Naive thymus-derived CD8-positive, alpha-beta T cell (primary cell): ENCODE data around the gene ASIC3. TPM values are rescaled to one million over a fixed set of nuclear protein-coding genes. Genes with fewer than 3 reads are reported as not detected.

Experiments used
- ATAC-seq, 2 donors: fragments of 150-1000 bp; cut with Tn5 transposase in 1 of 2; sonication (Bioruptor Pico), chemical (Tn5 transposase) in 1 of 2; 1 replicate in 1 of 2; 2 replicates in 1 of 2; pipeline ENCODE4 v1.10.0; 2021; ENCODE audit warnings: mild to moderate bottlenecking in 2 of 2, moderate library complexity in 2 of 2
- POLR2A ChIA-PET: fragments of 350-600 bp; sonication (Branson Sonifier 250); formaldehyde crosslinking; loops from one replicate; lab custom pipeline; 2021; ENCODE audit warnings: antibody characterized with exemption; lab: Charles Lee
- DNase-seq, 10 donors: peaks; one replicate each; pipeline versions ENCODE4 v3.0.0 to v3.0.0-alpha.2; 2020 to 2022
- H3K27ac Mint-ChIP-seq, 10 donors: one replicate each; pipeline ENCODE4 v1.8.0; 2020 to 2022; ENCODE audit warnings: mild to moderate bottlenecking in 10 of 10, mixed read lengths in 10 of 10, moderate library complexity in 4 of 10, inconsistent platforms in 1 of 10
- H3K27me3 Mint-ChIP-seq, 5 donors: one replicate each; pipeline ENCODE4 v1.8.0; 2021 to 2022; ENCODE audit warnings: mixed read lengths in 5 of 5
- H3K36me3 Mint-ChIP-seq, 3 donors: one replicate each; pipeline ENCODE4 v1.8.0; 2020 to 2022; ENCODE audit warnings: mixed read lengths in 3 of 3, mild to moderate bottlenecking in 2 of 3, inconsistent platforms in 1 of 3
- H3K4me1 Mint-ChIP-seq, 4 donors: one replicate each; pipeline ENCODE4 v1.8.0; 2021 to 2022; ENCODE audit warnings: mixed read lengths in 4 of 4
- H3K4me3 Mint-ChIP-seq, 10 donors: one replicate each; pipeline ENCODE4 v1.8.0; 2020 to 2022; ENCODE audit warnings: mild to moderate bottlenecking in 10 of 10, mixed read lengths in 10 of 10, moderate library complexity in 6 of 10, inconsistent platforms in 1 of 10
- H3K9me3 Mint-ChIP-seq, 9 donors: one replicate each; pipeline ENCODE4 v1.8.0; 2020 to 2022; ENCODE audit warnings: mixed read lengths in 9 of 9, mild to moderate bottlenecking in 3 of 9, inconsistent platforms in 1 of 9, moderate library complexity in 1 of 9
- polyA plus RNA-seq, 3 donors: library from polyadenylated mRNA; unstranded; fragments of 300-500 nt; fragmentation: Illumina TruSeq; gene quantifications; one replicate each; pipeline ENCODE4 v1.2.3, GENCODE V29; 2021
- total RNA-seq, 8 experiments: library from RNA in 2 of 8; stranded (reverse) in 2 of 8; gene quantifications; one replicate each; pipeline ENCODE4 v1.2.3 and lab custom pipeline; 2021 to 2026

ASIC3 gene
- total and polyA plus RNA-seq, 5 experiments from 2014 or later, result 13.5 TPM; not detected in 3

DNA sequence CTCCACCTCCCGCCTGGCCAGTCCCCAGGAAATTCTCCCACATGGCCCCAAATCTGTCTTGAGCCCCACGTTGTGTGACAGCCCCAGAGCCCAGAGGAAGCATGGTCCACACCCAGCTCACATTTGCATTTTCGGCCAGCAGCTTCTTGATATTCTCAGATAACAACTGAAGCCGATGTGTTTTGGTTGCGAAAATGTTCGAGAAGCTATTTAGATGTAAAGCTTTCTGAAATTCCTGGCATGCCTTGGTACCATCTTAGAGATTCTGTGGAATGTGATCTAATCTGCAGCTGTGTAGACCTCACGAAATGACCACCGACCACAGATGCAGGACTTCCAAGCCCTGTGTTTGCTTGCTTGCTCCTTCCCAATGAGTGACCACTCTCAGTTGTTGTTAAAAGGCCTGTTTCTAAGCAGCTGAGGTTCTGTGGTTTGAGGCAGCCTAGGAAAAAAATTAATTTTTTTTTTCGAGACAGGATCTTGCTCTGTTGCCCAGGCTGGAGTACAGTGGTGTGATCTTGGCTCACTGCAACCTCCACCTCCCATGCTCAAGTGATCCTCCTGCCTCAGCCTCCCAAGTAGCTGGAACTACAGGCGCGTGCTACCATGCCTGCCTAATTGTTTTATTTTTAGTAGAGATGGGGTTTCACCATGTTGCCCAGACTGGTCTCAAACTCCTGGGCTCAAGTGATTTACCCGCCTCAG, 19.9 kb downstream of the ASIC3 start:
- no peak overlapping the region for H3K4me3 Mint-ChIP-seq
- H3K36me3 Mint-ChIP-seq, result peaks cover 0 to 59% (median 9%) of the 10 kb centered on the region in 3 donors
- H3K4me1 Mint-ChIP-seq, result peaks cover 0 to 2% (median 0%) of the 10 kb centered on the region in 4 donors
- ATAC-seq (no peak), DNase-seq (no peak)
- H3K27me3 Mint-ChIP-seq, result no peaks in the 10 kb centered on the region
- H3K27ac Mint-ChIP-seq, result no peak overlapping the region
- no peaks in the 10 kb centered on the region for H3K9me3 Mint-ChIP-seq
- POLR2A ChIA-PET, result interaction anchor here (1.4 kb wide), 1 partner anchor 21 kb away, joined by 3 read pairs; no protein-coding TSS in a partner anchor

DNA sequence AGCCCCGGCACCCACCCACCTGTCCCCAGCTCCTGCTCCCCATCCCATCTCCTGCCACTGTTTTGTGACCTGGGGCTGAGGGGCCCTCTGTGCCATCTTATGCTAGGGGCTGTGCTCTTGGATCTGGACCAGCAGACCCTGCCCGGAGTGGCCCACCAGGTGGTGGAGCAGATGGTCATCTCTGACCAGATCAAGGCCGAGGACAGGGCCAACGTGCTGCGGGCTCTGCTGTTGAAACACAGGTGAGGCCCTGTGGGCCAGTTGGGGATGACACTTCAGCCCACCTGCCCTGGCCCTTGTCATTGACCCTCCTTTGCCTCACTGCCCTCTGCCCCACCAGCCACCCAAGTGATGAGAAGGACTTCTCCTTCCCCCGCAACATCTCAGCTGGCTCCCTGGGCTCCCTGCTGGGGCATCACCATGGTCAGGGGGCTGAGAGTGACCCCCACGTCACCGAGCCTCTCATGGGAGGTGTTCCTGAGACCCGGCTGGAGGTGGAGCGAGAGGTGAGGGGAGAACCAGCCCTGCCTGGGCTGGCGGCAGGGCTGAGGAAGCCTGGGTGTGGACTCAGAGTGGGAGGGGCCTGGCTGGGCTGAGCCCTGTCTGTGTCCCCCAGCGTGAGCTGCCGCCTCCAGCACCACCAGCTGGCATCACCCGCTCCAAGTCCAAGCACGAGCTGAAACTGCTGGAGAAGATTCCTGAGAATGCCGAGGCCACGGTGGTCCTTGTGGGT, 21.7 kb downstream of the ASIC3 start:
- no peak for ATAC-seq
- POLR2A ChIA-PET, result interaction anchor here (1.3 kb wide), 1 partner anchor 13 kb away, joined by 3 read pairs; the partner anchor contains the start of gene TMUB1
- H3K27ac Mint-ChIP-seq, result peak overlapping the region in 1 of 10 donors; percentile 18

DNA sequence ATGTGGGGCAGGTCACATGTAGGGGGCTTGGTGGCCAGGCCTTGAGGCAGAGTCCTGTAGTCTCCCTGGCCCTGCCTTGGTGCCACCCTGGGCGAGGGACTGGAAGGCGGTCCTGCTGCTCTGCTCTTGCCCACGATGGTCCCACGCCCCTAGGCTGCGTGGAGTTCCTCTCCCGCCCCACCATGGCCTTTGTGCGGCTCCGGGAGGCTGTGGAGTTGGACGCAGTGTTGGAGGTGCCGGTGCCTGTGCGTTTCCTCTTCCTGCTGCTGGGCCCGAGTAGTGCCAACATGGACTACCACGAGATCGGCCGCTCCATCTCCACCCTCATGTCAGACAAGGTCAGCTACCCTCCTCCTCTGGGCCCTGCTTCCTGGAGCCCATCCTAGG, 22.2 kb downstream of the ASIC3 start:
- Mint-ChIP-seq H3K27ac (no peak overlapping the region), H3K9me3 (no peaks in the 10 kb centered on the region), H3K27me3 (no peaks in the 10 kb centered on the region), H3K4me3 (no peak overlapping the region), H3K4me1 (no peaks in the 10 kb centered on the region), H3K36me3 (peaks cover 0 to 62% (median 9%) of the 10 kb centered on the region in 3 donors)
- ATAC-seq (no peak), DNase-seq (no peak)
- POLR2A ChIA-PET, result no interaction called here

More for the DNA sequence above, 21.7 kb downstream of the ASIC3 start:
- Mint-ChIP-seq H3K4me3 (no peak overlapping the region), H3K27me3 (no peaks in the 10 kb centered on the region), H3K36me3 (peaks cover 0 to 62% (median 9%) of the 10 kb centered on the region in 3 donors), H3K9me3 (no peaks in the 10 kb centered on the region), H3K4me1 (no peaks in the 10 kb centered on the region)
- DNase-seq, result no peak

DNA sequence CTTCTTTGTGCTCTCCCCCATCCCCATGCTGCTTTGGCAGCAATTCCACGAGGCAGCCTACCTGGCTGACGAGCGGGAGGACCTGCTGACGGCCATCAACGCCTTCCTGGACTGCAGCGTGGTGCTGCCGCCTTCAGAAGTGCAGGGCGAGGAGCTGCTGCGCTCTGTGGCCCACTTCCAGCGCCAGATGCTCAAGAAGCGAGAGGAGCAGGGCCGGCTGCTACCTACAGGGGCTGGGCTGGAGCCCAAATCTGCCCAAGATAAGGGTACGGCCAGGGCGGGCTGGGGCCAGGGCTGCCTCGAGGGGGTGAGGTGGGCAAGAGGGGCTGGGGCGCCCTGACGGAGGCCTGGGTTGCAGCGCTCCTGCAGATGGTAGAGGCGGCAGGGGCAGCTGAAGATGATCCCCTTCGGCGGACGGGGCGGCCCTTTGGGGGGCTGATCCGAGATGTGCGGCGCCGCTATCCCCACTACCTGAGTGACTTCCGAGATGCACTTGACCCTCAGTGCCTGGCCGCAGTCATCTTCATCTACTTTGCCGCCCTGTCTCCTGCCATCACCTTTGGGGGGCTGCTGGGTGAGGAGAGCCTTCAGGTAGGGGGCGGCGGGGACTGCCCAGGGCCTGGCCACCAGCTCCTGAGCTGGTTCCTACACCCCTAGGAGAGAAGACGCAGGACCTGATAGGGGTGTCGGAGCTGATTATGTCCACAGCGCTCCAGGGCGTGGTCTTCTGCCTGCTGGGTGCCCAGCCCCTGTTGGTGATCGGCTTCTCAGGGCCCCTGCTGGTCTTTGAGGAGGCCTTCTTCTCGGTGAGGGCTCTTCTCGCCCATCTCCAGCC, 22.9 kb downstream of the ASIC3 start:
- Mint-ChIP-seq H3K4me1 (no peaks in the 10 kb centered on the region), H3K36me3 (peaks cover 0 to 65% (median 9%) of the 10 kb centered on the region in 3 donors), H3K9me3 (no peaks in the 10 kb centered on the region), H3K4me3 (no peak overlapping the region), H3K27ac (no peak overlapping the region), H3K27me3 (no peaks in the 10 kb centered on the region)
- ATAC-seq (no peak), DNase-seq (no peak)
- POLR2A ChIA-PET, result interaction anchor here (0.8 kb wide), 1 partner anchor 16 kb away, joined by 3 read pairs; no protein-coding TSS in a partner anchor

DNA sequence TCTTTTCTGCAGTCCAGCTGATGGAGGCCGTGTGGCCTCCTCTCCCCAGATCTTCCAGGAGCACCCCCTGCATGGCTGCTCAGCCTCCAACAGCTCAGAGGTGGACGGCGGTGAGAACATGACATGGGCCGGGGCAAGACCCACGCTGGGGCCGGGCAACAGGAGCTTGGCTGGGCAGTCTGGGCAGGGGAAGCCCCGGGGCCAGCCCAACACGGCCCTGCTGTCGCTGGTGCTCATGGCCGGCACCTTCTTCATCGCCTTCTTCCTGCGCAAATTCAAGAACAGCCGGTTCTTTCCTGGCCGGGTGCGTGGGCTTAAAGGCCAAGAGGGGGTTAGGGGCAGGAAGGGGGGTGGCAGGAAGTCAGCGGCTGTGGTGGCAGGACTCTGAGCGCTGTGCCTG, 25.7 kb downstream of the ASIC3 start:
- DNase-seq (no peak), ATAC-seq (no peak)
- Mint-ChIP-seq H3K9me3 (no peaks in the 10 kb centered on the region), H3K4me3 (no peak overlapping the region), H3K27ac (peak overlapping the region in 1 of 10 donors; percentile 62), H3K4me1 (peaks cover 4 to 11% (median 9%) of the 10 kb centered on the region in 4 donors), H3K27me3 (no peaks in the 10 kb centered on the region), H3K36me3 (peaks cover 0 to 45% (median 9%) of the 10 kb centered on the region in 3 donors)
- POLR2A ChIA-PET, result interaction anchor here (0.6 to 1.4 kb wide), 2 partner anchors 11 to 35 kb away, joined by 4 read pairs; no protein-coding TSS in a partner anchor

DNA sequence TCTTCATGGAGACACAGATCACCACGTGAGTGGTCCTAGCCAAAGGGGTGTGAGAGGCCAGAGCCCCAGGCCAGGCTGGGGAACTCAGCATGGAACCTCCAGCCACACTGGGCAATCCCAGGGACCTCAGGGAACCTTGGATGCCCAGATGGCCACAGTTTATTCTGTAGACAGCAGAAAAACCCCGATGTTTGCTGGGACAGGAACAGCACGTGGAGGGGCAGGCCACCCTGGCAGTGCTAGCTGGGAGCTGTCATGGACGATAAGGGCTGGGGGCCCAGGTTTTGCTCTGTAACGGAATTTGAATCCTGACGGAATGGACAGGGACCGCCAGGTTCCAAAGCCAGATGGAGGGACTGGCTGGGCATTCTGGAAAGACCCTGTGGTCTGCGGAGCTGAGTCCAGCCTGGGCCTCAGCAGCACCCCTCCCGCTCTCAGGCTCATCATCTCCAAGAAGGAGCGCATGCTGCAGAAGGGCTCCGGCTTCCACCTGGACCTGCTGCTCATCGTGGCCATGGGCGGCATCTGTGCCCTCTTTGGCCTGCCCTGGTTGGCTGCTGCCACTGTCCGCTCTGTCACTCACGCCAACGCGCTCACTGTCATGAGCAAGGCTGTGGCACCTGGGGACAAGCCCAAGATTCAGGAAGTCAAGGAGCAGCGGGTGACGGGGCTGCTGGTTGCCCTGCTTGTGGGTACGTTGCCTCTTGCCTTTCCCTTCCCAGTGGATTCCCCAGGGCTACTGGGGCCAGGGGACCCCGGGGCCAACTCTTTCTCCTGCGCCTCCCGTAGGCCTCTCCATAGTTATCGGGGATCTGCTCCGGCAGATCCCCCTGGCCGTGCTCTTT, 26.7 kb downstream of the ASIC3 start:
- POLR2A ChIA-PET, result interaction anchor here (1.4 kb wide), 1 partner anchor 12 kb away, joined by 4 read pairs; no protein-coding TSS in a partner anchor
- Mint-ChIP-seq H3K9me3 (no peaks in the 10 kb centered on the region), H3K4me1 (peaks cover 8 to 21% (median 19%) of the 10 kb centered on the region in 4 donors), H3K36me3 (peaks cover 0 to 38% (median 3%) of the 10 kb centered on the region in 3 donors), H3K27me3 (no peaks in the 10 kb centered on the region), H3K27ac (peak overlapping the region in 1 of 10 donors; percentile 64), H3K4me3 (no peak overlapping the region)
- no peak for DNase-seq
- ATAC-seq, result no peak

DNA sequence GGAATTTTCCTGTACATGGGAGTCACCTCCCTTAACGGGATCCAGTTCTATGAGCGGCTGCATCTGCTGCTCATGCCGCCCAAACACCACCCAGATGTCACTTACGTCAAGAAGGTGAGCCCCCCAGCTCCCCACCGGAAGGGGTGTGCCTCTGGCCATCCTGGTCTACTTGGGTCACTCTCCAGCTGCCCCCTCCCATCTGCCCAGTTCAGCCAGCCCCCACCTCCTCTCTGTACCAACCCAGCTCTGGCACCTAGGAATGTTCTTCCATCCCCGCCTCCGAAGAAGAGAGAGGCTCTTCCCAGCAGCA, 27.3 kb downstream of the ASIC3 start:
- no peak for DNase-seq
- H3K36me3 Mint-ChIP-seq, result peaks cover 0 to 35% (median 3%) of the 10 kb centered on the region in 3 donors
- no peaks in the 10 kb centered on the region for H3K27me3 Mint-ChIP-seq
- peak overlapping the region in 1 of 10 donors; percentile 10 for H3K4me3 Mint-ChIP-seq
- POLR2A ChIA-PET, result no interaction called here
- peak overlapping the region in 1 of 10 donors; percentile 51 for H3K27ac Mint-ChIP-seq
- H3K4me1 Mint-ChIP-seq, result peaks cover 8 to 22% (median 19%) of the 10 kb centered on the region in 4 donors
- no peak for ATAC-seq
- no peaks in the 10 kb centered on the region for H3K9me3 Mint-ChIP-seq

DNA sequence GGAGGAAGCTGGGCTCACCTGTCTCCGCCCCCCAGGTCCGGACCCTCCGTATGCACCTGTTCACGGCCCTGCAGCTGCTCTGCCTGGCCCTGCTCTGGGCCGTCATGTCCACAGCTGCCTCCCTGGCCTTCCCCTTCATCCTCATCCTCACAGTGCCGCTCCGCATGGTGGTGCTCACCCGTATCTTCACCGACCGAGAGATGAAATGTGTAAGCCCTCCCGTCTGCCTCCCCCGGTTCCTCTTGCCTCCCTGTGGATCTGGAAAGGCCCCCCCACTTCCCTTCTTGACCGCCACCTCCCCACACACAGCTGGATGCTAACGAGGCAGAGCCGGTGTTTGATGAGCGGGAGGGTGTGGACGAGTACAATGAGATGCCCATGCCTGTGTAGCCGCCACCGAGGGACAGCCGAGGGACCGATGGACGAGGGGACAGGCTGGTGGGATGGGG, 27.7 kb downstream of the ASIC3 start:
- Mint-ChIP-seq H3K9me3 (no peaks in the 10 kb centered on the region), H3K27me3 (no peaks in the 10 kb centered on the region), H3K4me3 (no peak overlapping the region), H3K4me1 (peaks cover 8 to 22% (median 19%) of the 10 kb centered on the region in 4 donors), H3K36me3 (peaks cover 0 to 33% (median 3%) of the 10 kb centered on the region in 3 donors), H3K27ac (peak overlapping the region in 1 of 10 donors; percentile 51)
- POLR2A ChIA-PET, result no interaction called here
- no peak for DNase-seq
- no peak for ATAC-seq

DNA sequence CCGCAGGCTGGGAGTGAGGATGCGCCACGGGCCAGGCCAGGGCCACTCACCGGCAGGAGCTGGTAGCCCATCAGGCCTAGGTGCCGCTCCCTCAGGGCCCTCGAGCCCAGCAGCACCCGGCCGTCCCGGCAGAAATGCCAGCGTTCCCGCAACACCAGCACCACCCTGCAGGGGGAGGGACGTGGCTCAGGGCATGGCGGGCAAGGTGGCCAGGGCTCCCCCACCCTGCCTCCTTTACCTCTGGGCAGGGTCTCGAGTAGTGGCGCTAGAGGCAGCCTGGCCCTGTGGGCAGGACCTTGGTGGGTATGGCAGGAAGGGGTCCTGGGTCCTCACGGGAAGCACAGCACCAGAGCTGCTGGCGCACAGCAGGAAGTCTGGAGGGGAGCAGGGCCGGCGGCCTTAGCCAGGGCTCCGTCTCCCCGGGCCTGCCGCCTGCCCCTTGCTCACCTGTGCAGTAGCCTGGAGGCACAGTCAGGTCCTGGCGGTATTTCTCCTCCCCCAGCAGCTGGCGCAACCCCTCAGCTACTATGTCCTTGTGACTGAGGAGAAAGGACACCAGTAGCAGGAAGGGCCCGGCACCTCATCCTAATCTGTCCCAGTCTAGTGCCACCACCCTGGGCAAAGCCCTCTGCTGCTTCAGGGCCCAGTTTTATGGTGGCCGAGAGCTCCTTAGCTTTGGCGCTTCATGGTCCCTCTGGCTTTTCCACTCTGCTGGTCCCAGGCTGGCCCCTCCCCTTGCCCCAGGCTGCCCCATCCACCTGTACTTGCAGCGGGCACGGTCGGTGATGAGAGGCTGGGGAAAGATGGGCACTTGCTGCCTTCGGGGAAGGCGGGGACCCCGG, 28.8 kb downstream of the ASIC3 start:
- Mint-ChIP-seq H3K36me3 (peaks cover 0 to 29% (median 1%) of the 10 kb centered on the region in 3 donors), H3K27me3 (no peaks in the 10 kb centered on the region), H3K4me3 (no peak overlapping the region), H3K27ac (no peak overlapping the region), H3K9me3 (no peaks in the 10 kb centered on the region), H3K4me1 (peaks cover 8 to 27% (median 24%) of the 10 kb centered on the region in 4 donors)
- DNase-seq, result no peak
- ATAC-seq, result no peak
- POLR2A ChIA-PET, result interaction anchor here (0.5 to 4.8 kb wide), 3 partner anchors 18 to 376 kb away, joined by 3 to 42 read pairs (median 8); partner anchors contain the start of genes CDK5 and SLC4A2

DNA sequence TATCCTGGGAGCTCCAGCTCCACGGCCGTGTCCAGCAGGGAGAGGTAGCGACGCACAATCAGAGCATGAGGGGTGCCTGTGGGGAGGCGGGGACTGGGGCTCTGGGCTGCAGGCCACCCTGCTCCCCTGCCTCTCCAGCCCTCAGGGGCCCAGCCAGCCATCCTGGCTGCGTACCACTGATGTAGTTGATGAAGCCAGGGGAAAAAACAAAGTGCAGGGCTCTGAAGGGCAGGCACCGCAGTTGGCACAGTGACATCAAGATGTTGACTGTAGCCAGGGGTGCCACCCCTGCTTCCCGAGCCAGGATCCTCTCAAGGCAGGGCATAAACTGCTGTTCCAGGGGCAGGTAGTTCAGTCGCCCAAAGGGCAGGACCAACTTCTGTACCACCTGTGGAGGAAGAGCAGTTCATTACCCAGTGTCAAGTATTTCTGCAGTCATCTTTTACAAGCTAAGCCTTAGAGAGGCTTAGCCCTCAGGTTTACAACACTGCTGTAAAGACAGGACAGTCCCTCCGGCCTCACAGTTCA, 29.4 kb downstream of the ASIC3 start:
- DNase-seq (no peak), ATAC-seq (no peak)
- POLR2A ChIA-PET, result interaction anchor here (0.7 to 4.8 kb wide), 3 partner anchors 19 to 49 kb away, joined by 3 to 42 read pairs (median 8); partner anchors contain the start of genes CDK5 and SLC4A2
- Mint-ChIP-seq H3K27me3 (no peaks in the 10 kb centered on the region), H3K4me3 (peak overlapping the region in 9 of 10 donors; percentile 33 to 87 (median 66)), H3K27ac (peak overlapping the region in 8 of 10 donors; percentile 2 to 87 (median 68)), H3K9me3 (no peaks in the 10 kb centered on the region), H3K36me3 (peaks cover 0 to 22% (median 0%) of the 10 kb centered on the region in 3 donors), H3K4me1 (peaks cover 10 to 33% (median 28%) of the 10 kb centered on the region in 4 donors)
